Osteoblast (primary cell): ENCODE measurements around the gene PMEL. TPM values are rescaled to one million over a fixed set of nuclear protein-coding genes. Genes with fewer than 3 reads are reported as not detected.
A peak's percentile ranks its signal among the peaks of the same experiment; 100 is the strongest.
"Not testable (repeated sequence)": the region's sequence is repeated elsewhere in the genome, so short reads cannot be mapped to it uniquely, and the experiment has no call there.

ENCODE experiments used
- DNase-seq: peaks from one replicate; pipeline ENCODE4 v3.0.0; 2011; ENCODE audit warnings: low spot score, mixed read lengths; ENCODE audit not compliant: insufficient read length; ENCODE audit errors: missing footprints
- H2AFZ ChIP-seq: 2 replicates; pipeline ENCODE4 v1.6.0; 2011; ENCODE audit warnings: mild to moderate bottlenecking, low read length
- H3K27ac ChIP-seq: 2 replicates; pipeline ENCODE4 v1.5.1; 2011; ENCODE audit warnings: mild to moderate bottlenecking, low read depth, low read length, moderate library complexity
- H3K27me3 ChIP-seq: 2 replicates; pipeline ENCODE4 v1.6.0; 2012; ENCODE audit warnings: mild to moderate bottlenecking, control low read depth, inconsistent platforms, low read length, moderate library complexity; ENCODE audit not compliant: insufficient read depth
- H3K36me3 ChIP-seq: 2 replicates; pipeline ENCODE4 v1.5.1; 2011; ENCODE audit warnings: mild to moderate bottlenecking, low read length, control low read depth, moderate library complexity; ENCODE audit not compliant: insufficient read depth
- H3K4me1 ChIP-seq: 2 replicates; pipeline ENCODE4 v1.5.1; 2011; ENCODE audit warnings: mild to moderate bottlenecking, low read length, control low read depth, moderate library complexity; ENCODE audit not compliant: insufficient read depth
- H3K4me2 ChIP-seq: 2 replicates; pipeline ENCODE4 v1.6.0; 2011; ENCODE audit warnings: mild to moderate bottlenecking, low read length; ENCODE audit not compliant: insufficient read depth
- H3K4me3 ChIP-seq: fragments of 200-600 bp; sonication (generic); 3 replicates; pipeline ENCODE4 v1.5.1; 2012; ENCODE audit warnings: mild to moderate bottlenecking, low read length, inconsistent platforms; ENCODE audit not compliant: insufficient read depth
- H3K79me2 ChIP-seq: 2 replicates; pipeline ENCODE4 v1.6.0; 2012; ENCODE audit warnings: mild to moderate bottlenecking, low read length, control low read depth, inconsistent platforms; ENCODE audit not compliant: insufficient read depth
- H3K9me3 ChIP-seq: 2 replicates; pipeline ENCODE4 v1.5.1; 2011; ENCODE audit warnings: low read depth, low read length, control low read depth
- H4K20me1 ChIP-seq: 2 replicates; pipeline ENCODE4 v1.6.0; 2012; ENCODE audit warnings: mild to moderate bottlenecking, low read length, control low read depth; ENCODE audit not compliant: insufficient read depth
- CTCF ChIP-seq: IDR thresholded peaks from 2 replicates; pipeline ENCODE4 v1.5.1; 2011; ENCODE audit warnings: mild to moderate bottlenecking, low read depth, low read length, moderate library complexity; ENCODE audit errors: extremely low read depth
- total RNA-seq: library from RNA; depleted of rRNA; stranded (reverse); fragments of >200 nt; gene quantifications from 2 replicates; pipeline ENCODE4 v1.2.3, GENCODE V29; 2012

PMEL gene
- total RNA-seq, 1 donor: 0.72 TPM

GRCh38 chr12:55983232-55983842 is 17.5 kb upstream of the PMEL start:
- Histone ChIP-seq H3K4me2 (no peak overlapping the region), H3K79me2 (peaks cover 41% of the 10 kb centered on the region), H3K9me3 (no peaks in the 10 kb centered on the region), H3K27me3 (no peaks in the 10 kb centered on the region), H2AFZ (no peak overlapping the region), H3K27ac (no peak overlapping the region), H3K4me3 (no peak overlapping the region), H4K20me1 (peaks cover 24% of the 10 kb centered on the region), H3K4me1 (peaks cover 7% of the 10 kb centered on the region), H3K36me3 (peaks cover 46% of the 10 kb centered on the region)
- no peak for TF ChIP-seq CTCF
- peak; percentile 3 for DNase-seq

GRCh38 chr12:55982319-55982936 is 16.6 kb upstream of the PMEL start:
- no peak overlapping the region for H3K4me2 ChIP-seq
- no peak overlapping the region for H3K27ac ChIP-seq
- DNase-seq: no peak
- H3K4me1 ChIP-seq: peaks cover 7% of the 10 kb centered on the region
- H3K27me3 ChIP-seq: no peaks in the 10 kb centered on the region
- H3K36me3 ChIP-seq: peaks cover 44% of the 10 kb centered on the region
- TF ChIP-seq CTCF: no peak
- H2AFZ ChIP-seq: no peak overlapping the region
- peaks cover 49% of the 10 kb centered on the region for H3K79me2 ChIP-seq
- no peak overlapping the region for H3K4me3 ChIP-seq
- peaks cover 24% of the 10 kb centered on the region for H4K20me1 ChIP-seq
- no peaks in the 10 kb centered on the region for H3K9me3 ChIP-seq

GRCh38 chr12:55981882-55982281 is 16.0 kb upstream of the PMEL start:
- not testable (repeated sequence) for DNase-seq, H3K27me3 ChIP-seq, H3K9me3 ChIP-seq, H3K4me3 ChIP-seq, H2AFZ ChIP-seq, H3K4me1 ChIP-seq, H3K27ac ChIP-seq
- Histone ChIP-seq H4K20me1 (peaks cover 24% of the 10 kb centered on the region), H3K4me2 (peak overlapping the region; percentile 13), H3K36me3 (peaks cover 44% of the 10 kb centered on the region), H3K79me2 (peaks cover 55% of the 10 kb centered on the region)

GRCh38 chr12:55979069-55979468 is 13.2 kb upstream of the PMEL start:
- H3K27ac ChIP-seq: no peak overlapping the region
- H3K27me3 ChIP-seq: no peaks in the 10 kb centered on the region
- H3K36me3 ChIP-seq: peaks cover 31% of the 10 kb centered on the region
- no peak overlapping the region for H3K4me3 ChIP-seq
- H3K9me3 ChIP-seq: no peaks in the 10 kb centered on the region
- H3K4me1 ChIP-seq: peaks cover 16% of the 10 kb centered on the region
- H3K79me2 ChIP-seq: peaks cover 82% of the 10 kb centered on the region
- peaks cover 35% of the 10 kb centered on the region for H4K20me1 ChIP-seq
- no peak overlapping the region for H3K4me2 ChIP-seq
- H2AFZ ChIP-seq: no peak overlapping the region
- TF ChIP-seq CTCF: no peak
- DNase-seq: peak; percentile 31
